PC-9 (cell line): ENCODE results near the gene PRPF8.

Experiments used
- CTCF ChIP-seq: fragments of 200-600 bp; sonication (generic); conservative IDR thresholded peaks from 2 replicates; pipeline ENCODE4 v1.6.1; 2017; ENCODE audit warnings: mixed run types, antibody characterized with exemption, mild to moderate bottlenecking, moderate library complexity
- EZH2 ChIP-seq: fragments of 200-600 bp; sonication (generic); IDR thresholded peaks from 2 replicates; pipeline ENCODE4 v1.8.0; 2017; ENCODE audit warnings: antibody characterized with exemption, low read depth

GRCh38 chr17:1607971-1608320, 76.7 kb downstream of the PRPF8 start:
- TF ChIP-seq CTCF (no peak), EZH2 (no peak)
